ENCODE data around the gene MYLK.

DNA sequence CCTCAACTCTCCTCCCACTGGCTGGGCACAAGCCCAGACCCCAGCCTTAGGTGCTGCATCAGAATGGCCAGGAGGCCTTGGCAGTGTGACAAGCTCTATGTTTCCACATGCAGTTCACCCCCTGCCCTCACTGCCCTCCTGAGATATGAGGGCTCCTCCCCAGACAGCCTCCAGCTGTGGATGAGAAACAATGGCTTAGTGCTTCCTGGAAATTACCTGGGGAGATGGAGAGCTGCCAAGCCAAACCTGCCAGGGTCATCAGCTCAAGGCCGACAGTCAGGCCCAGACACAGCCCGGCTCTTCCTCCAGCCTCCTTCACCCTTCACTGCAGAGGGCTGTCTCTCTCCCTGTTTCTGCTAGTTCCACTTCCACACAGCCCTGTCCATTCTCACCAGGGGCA lies 76.3 kb downstream of the MYLK start:
- TF ChIP-seq POLR2A (IDR thresholded peaks at IDR 0.05): no peak
- TF ChIP-seq, protein P1, sequence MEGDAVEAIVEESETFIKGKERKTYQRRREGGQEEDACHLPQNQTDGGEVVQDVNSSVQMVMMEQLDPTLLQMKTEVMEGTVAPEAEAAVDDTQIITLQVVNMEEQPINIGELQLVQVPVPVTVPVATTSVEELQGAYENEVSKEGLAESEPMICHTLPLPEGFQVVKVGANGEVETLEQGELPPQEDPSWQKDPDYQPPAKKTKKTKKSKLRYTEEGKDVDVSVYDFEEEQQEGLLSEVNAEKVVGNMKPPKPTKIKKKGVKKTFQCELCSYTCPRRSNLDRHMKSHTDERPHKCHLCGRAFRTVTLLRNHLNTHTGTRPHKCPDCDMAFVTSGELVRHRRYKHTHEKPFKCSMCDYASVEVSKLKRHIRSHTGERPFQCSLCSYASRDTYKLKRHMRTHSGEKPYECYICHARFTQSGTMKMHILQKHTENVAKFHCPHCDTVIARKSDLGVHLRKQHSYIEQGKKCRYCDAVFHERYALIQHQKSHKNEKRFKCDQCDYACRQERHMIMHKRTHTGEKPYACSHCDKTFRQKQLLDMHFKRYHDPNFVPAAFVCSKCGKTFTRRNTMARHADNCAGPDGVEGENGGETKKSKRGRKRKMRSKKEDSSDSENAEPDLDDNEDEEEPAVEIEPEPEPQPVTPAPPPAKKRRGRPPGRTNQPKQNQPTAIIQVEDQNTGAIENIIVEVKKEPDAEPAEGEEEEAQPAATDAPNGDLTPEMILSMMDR (IDR thresholded peaks at IDR 0.05): no peak
